ENCODE data around the gene TMCO5A. TPM values are rescaled to one million over a fixed set of nuclear protein-coding genes. Genes with fewer than 3 reads are reported as not detected.

TMCO5A gene
- not detected for total RNA-seq

DNA sequence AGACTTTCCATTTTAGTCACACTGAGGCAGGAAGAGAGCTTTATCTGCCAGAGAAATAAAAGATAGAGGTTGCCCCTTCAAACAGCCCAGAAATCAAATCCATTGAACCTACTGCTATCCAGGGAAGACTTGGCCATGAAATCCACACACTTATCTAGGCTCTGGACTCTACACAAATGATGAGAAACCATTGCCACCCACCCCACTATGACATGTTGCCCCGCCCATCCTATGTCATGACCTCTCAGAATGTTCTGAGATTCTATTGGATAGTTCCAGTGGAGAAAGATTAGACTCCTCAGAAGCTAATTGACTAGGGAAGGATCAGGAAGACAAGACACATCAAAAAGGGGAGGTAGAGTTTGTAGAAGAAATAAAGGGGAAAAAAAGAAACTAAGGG is at the start of gene TMCO5A:
TSS of gene TMCO5A (plus strand) at position 301 of the 400 bp plus-strand sequence. CDS start 1,684 bp downstream, outside the sequence.
- H3K4me3 Mint-ChIP-seq: no peak within 1 kb of the TSS
- DNase-seq (no peak), ATAC-seq (no peak)
- no peaks in the 10 kb centered on the region for H3K27me3 Mint-ChIP-seq (ENCODE audit: low read depth)
- ChIA-PET CTCF (no interaction called here), POLR2A (no interaction called here)
- no peak within 1 kb of the TSS for H3K27ac Mint-ChIP-seq
- no peaks in the 10 kb centered on the region for H3K9me3 Mint-ChIP-seq (ENCODE audit: insufficient read depth)
- no peaks in the 10 kb centered on the region for H3K36me3 Mint-ChIP-seq (ENCODE audit: low read depth)
- H3K4me1 Mint-ChIP-seq (ENCODE audit: low read depth): no peaks in the 10 kb centered on the region

- CTCF ChIA-PET: no interaction called here
- DNase-seq: no peak
- POLR2A ChIA-PET: no interaction called here
- no peaks in the 10 kb centered on the region for H3K4me1 Mint-ChIP-seq (ENCODE audit: low read depth)
- H3K27ac Mint-ChIP-seq: no peak overlapping the region
- no peaks in the 10 kb centered on the region for H3K36me3 Mint-ChIP-seq (ENCODE audit: low read depth)
- H3K4me3 Mint-ChIP-seq: no peak overlapping the region
- no peak for ATAC-seq
- no peaks in the 10 kb centered on the region for H3K9me3 Mint-ChIP-seq (ENCODE audit: insufficient read depth)
- peaks cover 6% of the 10 kb centered on the region for H3K27me3 Mint-ChIP-seq (ENCODE audit: low read depth)
Observed at GRCh38 chr15:37885651-37886050, 48.8 kb upstream of the TMCO5A start.

DNA sequence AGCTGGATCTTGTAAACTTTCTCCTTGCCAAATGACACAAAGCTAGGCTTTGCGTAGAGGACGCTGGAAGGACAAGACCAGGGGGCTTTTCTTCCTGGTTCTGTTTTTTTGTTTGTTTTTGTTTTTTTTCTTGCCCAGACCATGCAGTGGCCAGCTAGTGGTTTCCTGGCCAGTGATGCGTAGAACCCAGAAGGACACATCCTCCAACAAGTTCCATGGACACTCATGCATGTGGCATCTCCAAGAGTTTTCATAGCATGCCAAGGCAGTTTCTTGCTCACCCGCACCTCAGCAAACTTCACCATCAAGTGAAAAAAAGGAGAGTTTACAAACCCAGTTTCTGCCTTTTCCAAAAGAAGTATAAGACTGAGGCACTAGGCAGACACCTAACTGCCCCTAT is 46.1 kb upstream of the TMCO5A start:
- Mint-ChIP-seq H3K9me3 (ENCODE audit: insufficient read depth) (no peaks in the 10 kb centered on the region), H3K4me1 (ENCODE audit: low read depth) (no peaks in the 10 kb centered on the region), H3K36me3 (ENCODE audit: low read depth) (no peaks in the 10 kb centered on the region), H3K27me3 (ENCODE audit: low read depth) (peaks cover 6% of the 10 kb centered on the region), H3K4me3 (no peak overlapping the region), H3K27ac (no peak overlapping the region)
- POLR2A ChIA-PET: no interaction called here
- DNase-seq: no peak
- CTCF ChIA-PET: no interaction called here
- no peak for ATAC-seq

- Mint-ChIP-seq H3K4me3 (no peak overlapping the region), H3K36me3 (ENCODE audit: low read depth) (no peaks in the 10 kb centered on the region), H3K9me3 (ENCODE audit: insufficient read depth) (no peaks in the 10 kb centered on the region), H3K4me1 (ENCODE audit: low read depth) (no peaks in the 10 kb centered on the region), H3K27me3 (ENCODE audit: low read depth) (peaks cover 2% of the 10 kb centered on the region), H3K27ac (no peak overlapping the region)
- CTCF ChIA-PET: interaction anchor here (0.6 to 2.5 kb wide), 8 partner anchors 9 to 1518 kb away, joined by 3 to 14 read pairs (median 3); no protein-coding TSS in a partner anchor
- DNase-seq (no peak), ATAC-seq (no peak)
- POLR2A ChIA-PET: no interaction called here
Observed at GRCh38 chr15:37891766-37892368, 42.6 kb upstream of the TMCO5A start.

- no peaks in the 10 kb centered on the region for H3K36me3 Mint-ChIP-seq (ENCODE audit: low read depth)
- POLR2A ChIA-PET: no interaction called here
- CTCF ChIA-PET: interaction anchor here (1.4 kb wide), 1 partner anchor 11 kb away, joined by 3 read pairs; no protein-coding TSS in a partner anchor
- H3K27me3 Mint-ChIP-seq (ENCODE audit: low read depth): no peaks in the 10 kb centered on the region
- H3K4me3 Mint-ChIP-seq: no peak overlapping the region
- H3K9me3 Mint-ChIP-seq (ENCODE audit: insufficient read depth): no peaks in the 10 kb centered on the region
- H3K27ac Mint-ChIP-seq: no peak overlapping the region
- H3K4me1 Mint-ChIP-seq (ENCODE audit: low read depth): no peaks in the 10 kb centered on the region
- DNase-seq (no peak), ATAC-seq (no peak)
Observed at GRCh38 chr15:37893309-37893708, 41.1 kb upstream of the TMCO5A start.

DNA sequence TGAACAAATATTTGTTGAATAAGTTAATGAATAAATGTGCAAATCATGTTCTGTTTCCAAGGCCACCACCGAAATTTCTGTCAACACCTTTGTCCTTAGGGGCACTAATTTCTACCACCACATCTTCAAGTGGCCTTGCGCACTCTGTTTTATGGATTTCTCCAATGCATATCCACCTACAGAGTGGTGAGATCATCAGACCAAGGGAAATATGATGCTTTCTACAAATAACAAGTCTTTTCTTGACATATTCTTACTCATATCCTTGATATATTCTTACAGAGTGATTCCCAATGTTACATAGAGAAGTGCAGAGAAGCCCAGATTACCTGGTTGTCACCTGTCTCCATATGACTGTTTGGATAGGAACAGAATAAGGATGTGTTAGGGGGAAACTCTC is 36.1 kb upstream of the TMCO5A start:
- no peaks in the 10 kb centered on the region for H3K4me1 Mint-ChIP-seq (ENCODE audit: low read depth)
- ATAC-seq: no peak
- H3K36me3 Mint-ChIP-seq (ENCODE audit: low read depth): no peaks in the 10 kb centered on the region
- no peak overlapping the region for H3K4me3 Mint-ChIP-seq
- no peak for DNase-seq
- no peaks in the 10 kb centered on the region for H3K9me3 Mint-ChIP-seq (ENCODE audit: insufficient read depth)
- no peaks in the 10 kb centered on the region for H3K27me3 Mint-ChIP-seq (ENCODE audit: low read depth)
- POLR2A ChIA-PET: no interaction called here
- CTCF ChIA-PET: no interaction called here
- no peak overlapping the region for H3K27ac Mint-ChIP-seq

- Mint-ChIP-seq H3K9me3 (ENCODE audit: insufficient read depth) (no peaks in the 10 kb centered on the region), H3K27ac (no peak overlapping the region), H3K4me3 (no peak overlapping the region), H3K36me3 (ENCODE audit: low read depth) (no peaks in the 10 kb centered on the region), H3K27me3 (ENCODE audit: low read depth) (no peaks in the 10 kb centered on the region), H3K4me1 (ENCODE audit: low read depth) (no peaks in the 10 kb centered on the region)
- ChIA-PET CTCF (interaction anchor here (0.6 kb wide), 1 partner anchor 142 kb away, joined by 3 read pairs; no protein-coding TSS in a partner anchor), POLR2A (interaction anchor here (0.6 kb wide), 1 partner anchor 400 kb away, joined by 3 read pairs; no protein-coding TSS in a partner anchor)
- ATAC-seq (no peak), DNase-seq (no peak)
Observed at GRCh38 chr15:37900326-37901221, 33.9 kb upstream of the TMCO5A start.

DNA sequence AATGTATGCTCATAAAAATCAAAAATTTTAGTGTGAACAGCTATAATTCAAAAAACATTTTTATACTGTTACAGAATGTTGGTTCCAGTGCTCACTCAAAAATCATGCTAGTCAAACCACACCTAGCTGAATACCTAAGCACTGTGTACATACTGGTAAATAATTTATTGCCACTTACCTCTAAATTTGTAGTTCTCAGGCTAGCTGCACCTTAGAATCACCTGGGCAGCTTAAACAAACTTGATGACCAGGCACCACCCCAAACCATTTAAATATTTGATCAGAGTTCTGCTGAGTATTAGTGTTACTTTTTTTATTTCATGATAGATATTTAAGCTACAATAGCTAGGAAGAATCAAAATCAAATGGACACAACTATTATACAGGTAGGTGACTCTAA is 32.3 kb upstream of the TMCO5A start:
- POLR2A ChIA-PET: no interaction called here
- CTCF ChIA-PET: no interaction called here

GRCh38 chr15:37903919-37904625 is 30.4 kb upstream of the TMCO5A start:
- CTCF ChIA-PET: no interaction called here
- DNase-seq: no peak
- H3K9me3 Mint-ChIP-seq (ENCODE audit: insufficient read depth): no peaks in the 10 kb centered on the region
- H3K4me1 Mint-ChIP-seq (ENCODE audit: low read depth): no peaks in the 10 kb centered on the region
- no peak overlapping the region for H3K27ac Mint-ChIP-seq
- H3K36me3 Mint-ChIP-seq (ENCODE audit: low read depth): no peaks in the 10 kb centered on the region
- no peak for ATAC-seq
- H3K4me3 Mint-ChIP-seq: no peak overlapping the region
- H3K27me3 Mint-ChIP-seq (ENCODE audit: low read depth): no peaks in the 10 kb centered on the region
- POLR2A ChIA-PET: no interaction called here

More for the DNA sequence above, 32.3 kb upstream of the TMCO5A start:
- Mint-ChIP-seq H3K4me3 (no peak overlapping the region), H3K27ac (no peak overlapping the region), H3K27me3 (ENCODE audit: low read depth) (no peaks in the 10 kb centered on the region), H3K36me3 (ENCODE audit: low read depth) (no peaks in the 10 kb centered on the region), H3K9me3 (ENCODE audit: insufficient read depth) (no peaks in the 10 kb centered on the region), H3K4me1 (ENCODE audit: low read depth) (no peaks in the 10 kb centered on the region)
- DNase-seq (no peak), ATAC-seq (no peak)

GRCh38 chr15:37907136-37907535 is 27.3 kb upstream of the TMCO5A start:
- H3K27ac Mint-ChIP-seq: no peak overlapping the region
- H3K36me3 Mint-ChIP-seq (ENCODE audit: low read depth): no peaks in the 10 kb centered on the region
- CTCF ChIA-PET: interaction anchor here (0.7 kb wide), 1 partner anchor 15 kb away, joined by 3 read pairs; no protein-coding TSS in a partner anchor
- DNase-seq (no peak), ATAC-seq (no peak)
- H3K9me3 Mint-ChIP-seq (ENCODE audit: insufficient read depth): no peaks in the 10 kb centered on the region
- H3K4me3 Mint-ChIP-seq: no peak overlapping the region
- POLR2A ChIA-PET: no interaction called here
- no peaks in the 10 kb centered on the region for H3K4me1 Mint-ChIP-seq (ENCODE audit: low read depth)
- H3K27me3 Mint-ChIP-seq (ENCODE audit: low read depth): no peaks in the 10 kb centered on the region

GRCh38 chr15:37921527-37922385 is 12.7 kb upstream of the TMCO5A start:
- no peaks in the 10 kb centered on the region for H3K9me3 Mint-ChIP-seq (ENCODE audit: insufficient read depth)
- ChIA-PET POLR2A (no interaction called here), CTCF (no interaction called here)
- no peak for ATAC-seq
- H3K4me1 Mint-ChIP-seq (ENCODE audit: low read depth): no peaks in the 10 kb centered on the region
- no peaks in the 10 kb centered on the region for H3K27me3 Mint-ChIP-seq (ENCODE audit: low read depth)
- no peaks in the 10 kb centered on the region for H3K36me3 Mint-ChIP-seq (ENCODE audit: low read depth)
- H3K27ac Mint-ChIP-seq: no peak overlapping the region
- H3K4me3 Mint-ChIP-seq: no peak overlapping the region
- no peak for DNase-seq

All from activated CD8-positive, alpha-beta T cell treated with anti-CD3 and anti-CD28 coated beads, Interleukin-2, amount 10 ng/mL, durations not matched to agents 7 days and 5 days (primary cell).